Neural cell (in vitro differentiated cells): Measurements from ENCODE around the gene TBC1D32. TPM values are rescaled to one million over a fixed set of nuclear protein-coding genes. Genes with fewer than 3 reads are reported as not detected.
A peak's percentile ranks its signal among the peaks of the same experiment; 100 is the strongest.
"Not testable (repeated sequence)": the region's sequence is repeated elsewhere in the genome, so short reads cannot be mapped to it uniquely, and the experiment has no call there.

Experiments
- H2AFZ ChIP-seq: fragments of 200-600, 300-800 bp; sonication (generic), shearing (Covaris generic); 2 replicates; pipeline ENCODE4 v1.6.0; 2014; ENCODE audit warnings: low read depth, mild to moderate bottlenecking, antibody characterized with exemption, low read length, moderate library complexity
- H3F3A ChIP-seq: fragments of 200-600 bp; shearing (Covaris generic); 2 replicates; pipeline ENCODE4 v1.6.1; 2016; ENCODE audit warnings: mild to moderate bottlenecking, moderate library complexity, mixed read lengths, antibody characterized with exemption, low read length; ENCODE audit not compliant: insufficient read depth, poor library complexity, severe bottlenecking
- H3K27ac ChIP-seq: fragments of 200-600, 300-800 bp; sonication (generic), shearing (Covaris generic); 2 replicates; pipeline ENCODE4 v1.5.1; 2014; ENCODE audit warnings: mild to moderate bottlenecking, low read length, moderate library complexity
- H3K27me3 ChIP-seq: fragments of 300-800, 200-600 bp; sonication (generic), shearing (Covaris generic); 2 replicates; pipeline ENCODE4 v1.6.0; 2014; ENCODE audit warnings: mild to moderate bottlenecking, low read depth, low read length, moderate library complexity; ENCODE audit not compliant: insufficient read depth
- H3K36me3 ChIP-seq: fragments of 300-800, 200-600 bp; sonication (generic), shearing (Covaris generic); 2 replicates; pipeline ENCODE4 v1.5.1; 2014; ENCODE audit warnings: mild to moderate bottlenecking, antibody characterized with exemption, low read length, moderate library complexity; ENCODE audit not compliant: insufficient read depth
- H3K4me2 ChIP-seq: fragments of 300-800, 200-600 bp; sonication (generic), shearing (Covaris generic); 2 replicates; pipeline ENCODE4 v1.6.0; 2014; ENCODE audit warnings: mild to moderate bottlenecking, low read length
- H3K4me3 ChIP-seq: fragments of 300-800, 200-600 bp; sonication (generic), shearing (Covaris generic); 2 replicates; pipeline ENCODE4 v1.5.1; 2014; ENCODE audit warnings: mild to moderate bottlenecking, low read length, moderate library complexity
- H3K79me2 ChIP-seq: fragments of 200-600 bp; shearing (Covaris generic); replicated peaks from 2 replicates; pipeline ENCODE4 v1.6.0; 2014; ENCODE audit warnings: mild to moderate bottlenecking, low read length, moderate library complexity; ENCODE audit not compliant: insufficient read depth
- H3K9ac ChIP-seq: fragments of 300-800, 200-600 bp; sonication (generic), shearing (Covaris generic); 2 replicates; pipeline ENCODE4 v1.6.1; 2016; ENCODE audit warnings: mild to moderate bottlenecking, low read length, mixed read lengths
- H3K9me2 ChIP-seq: fragments of 200-600 bp; shearing (Covaris generic); 2 replicates; pipeline ENCODE4 v1.6.1; 2016; ENCODE audit warnings: mild to moderate bottlenecking, low read length, mixed read lengths; ENCODE audit not compliant: insufficient read depth
- H3K9me3 ChIP-seq: fragments of 200-600, 300-800 bp; sonication (generic), shearing (Covaris generic); 2 replicates; pipeline ENCODE4 v1.6.1; 2016; ENCODE audit warnings: mild to moderate bottlenecking, mixed run types, low read length, moderate library complexity, mixed read lengths
- H4K20me1 ChIP-seq: fragments of 200-600 bp; shearing (Covaris generic); 2 replicates; pipeline ENCODE4 v1.6.1; 2016; ENCODE audit warnings: mild to moderate bottlenecking, mixed run types; ENCODE audit not compliant: insufficient read depth
- EP300 ChIP-seq: fragments of 450-650 bp; conservative IDR thresholded peaks from 2 replicates; pipeline ENCODE4 v1.6.1; 2014; ENCODE audit warnings: antibody characterized with exemption, mild to moderate bottlenecking, moderate library complexity; ENCODE audit not compliant: poor library complexity, severe bottlenecking
- EZH2 ChIP-seq: fragments of 200-600, 300-800 bp; shearing (Covaris generic), sonication (generic); IDR thresholded peaks from 2 replicates; pipeline ENCODE4 v1.6.1; 2014; ENCODE audit warnings: antibody characterized with exemption, low read length, borderline replicate concordance, mild to moderate bottlenecking; ENCODE audit not compliant: insufficient read depth, poor library complexity, severe bottlenecking
- MXI1 ChIP-seq: fragments of 450-650 bp; conservative IDR thresholded peaks from 2 replicates; pipeline ENCODE4 v1.6.1; 2014; ENCODE audit warnings: antibody characterized with exemption, mild to moderate bottlenecking; ENCODE audit not compliant: poor library complexity, severe bottlenecking
- POLR2AphosphoS5 ChIP-seq: IDR thresholded peaks from 2 replicates; pipeline ENCODE4 v1.6.1; 2012
- RAD21 ChIP-seq: fragments of 450-650 bp; conservative IDR thresholded peaks from 2 replicates; pipeline ENCODE4 v1.6.1; 2014; ENCODE audit warnings: antibody characterized with exemption, mild to moderate bottlenecking, moderate library complexity
- REST ChIP-seq: IDR thresholded peaks from 2 replicates; pipeline ENCODE4 v1.6.1; 2012; ENCODE audit warnings: borderline replicate concordance
- SMC3 ChIP-seq: fragments of 450-650 bp; conservative IDR thresholded peaks from 2 replicates; pipeline ENCODE4 v1.6.1; 2014; ENCODE audit warnings: antibody characterized with exemption, mild to moderate bottlenecking, moderate library complexity; ENCODE audit not compliant: poor library complexity
- TAF1 ChIP-seq: IDR thresholded peaks from 2 replicates; pipeline ENCODE4 v1.6.1; 2012; ENCODE audit warnings: low read depth
- polyA plus RNA-seq: library from polyadenylated mRNA; depleted of rRNA; stranded (reverse); fragments of >200 nt; gene quantifications from 2 replicates; pipeline ENCODE4 v1.2.3, GENCODE V29; 2014
- TF ChIP-seq, protein P1 (sequence below): fragments of 450-650 bp; IDR thresholded peaks from 2 replicates; pipeline ENCODE4 v1.5.1; 2014; ENCODE audit warnings: antibody characterized with exemption, mild to moderate bottlenecking, moderate library complexity; ENCODE audit not compliant: poor library complexity, severe bottlenecking

The TBC1D32 gene
- polyA plus RNA-seq, 1 donor from 2014 or later, result 33.2 TPM

DNA sequence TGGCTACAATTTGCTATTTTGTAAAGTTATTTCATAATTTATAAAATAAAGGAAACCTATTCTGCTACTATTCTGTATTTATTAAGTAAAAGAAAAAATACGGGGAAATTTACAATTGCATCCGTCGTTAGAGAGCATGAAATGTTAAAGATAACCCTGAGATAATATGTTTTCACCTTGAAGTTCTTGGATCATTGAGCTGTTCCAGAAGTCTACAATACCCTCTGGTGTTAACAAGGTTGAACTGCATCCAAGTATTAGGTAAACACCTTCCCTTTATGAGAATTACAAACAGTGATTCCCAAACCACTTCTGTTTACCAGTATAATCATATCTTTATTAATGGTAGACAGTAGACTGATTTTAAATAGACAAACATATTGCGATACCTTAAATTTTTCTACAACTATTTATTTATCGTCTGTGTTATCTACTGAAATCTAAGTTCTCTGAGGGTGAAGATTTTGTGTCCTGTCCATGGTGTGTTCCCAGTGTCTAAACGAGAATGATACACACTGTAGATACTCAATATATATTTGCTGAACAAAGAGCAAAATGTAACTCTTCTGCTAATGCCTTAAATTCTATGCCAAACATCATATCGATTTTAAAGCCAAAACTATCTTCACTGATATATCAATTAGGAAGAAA is 28.2 kb downstream of the TBC1D32 start:
- Histone ChIP-seq H3K9ac (no peak overlapping the region), H3K79me2 (no peaks in the 10 kb centered on the region), H4K20me1 (no peaks in the 10 kb centered on the region), H3K4me2 (no peak overlapping the region), H3K9me2 (no peaks in the 10 kb centered on the region), H3K27me3 (no peaks in the 10 kb centered on the region), H3K36me3 (no peaks in the 10 kb centered on the region), H2AFZ (no peak overlapping the region), H3K9me3 (no peaks in the 10 kb centered on the region), H3F3A (no peaks in the 10 kb centered on the region), H3K27ac (no peak overlapping the region), H3K4me3 (no peak overlapping the region)
- TF ChIP-seq SMC3, result peak; percentile 94
- peak; percentile 90 for TF ChIP-seq RAD21
- TF ChIP-seq, protein P1, sequence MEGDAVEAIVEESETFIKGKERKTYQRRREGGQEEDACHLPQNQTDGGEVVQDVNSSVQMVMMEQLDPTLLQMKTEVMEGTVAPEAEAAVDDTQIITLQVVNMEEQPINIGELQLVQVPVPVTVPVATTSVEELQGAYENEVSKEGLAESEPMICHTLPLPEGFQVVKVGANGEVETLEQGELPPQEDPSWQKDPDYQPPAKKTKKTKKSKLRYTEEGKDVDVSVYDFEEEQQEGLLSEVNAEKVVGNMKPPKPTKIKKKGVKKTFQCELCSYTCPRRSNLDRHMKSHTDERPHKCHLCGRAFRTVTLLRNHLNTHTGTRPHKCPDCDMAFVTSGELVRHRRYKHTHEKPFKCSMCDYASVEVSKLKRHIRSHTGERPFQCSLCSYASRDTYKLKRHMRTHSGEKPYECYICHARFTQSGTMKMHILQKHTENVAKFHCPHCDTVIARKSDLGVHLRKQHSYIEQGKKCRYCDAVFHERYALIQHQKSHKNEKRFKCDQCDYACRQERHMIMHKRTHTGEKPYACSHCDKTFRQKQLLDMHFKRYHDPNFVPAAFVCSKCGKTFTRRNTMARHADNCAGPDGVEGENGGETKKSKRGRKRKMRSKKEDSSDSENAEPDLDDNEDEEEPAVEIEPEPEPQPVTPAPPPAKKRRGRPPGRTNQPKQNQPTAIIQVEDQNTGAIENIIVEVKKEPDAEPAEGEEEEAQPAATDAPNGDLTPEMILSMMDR, result peak; percentile 85
- TF ChIP-seq EZH2, result no peak
- TF ChIP-seq TAF1, result no peak

DNA sequence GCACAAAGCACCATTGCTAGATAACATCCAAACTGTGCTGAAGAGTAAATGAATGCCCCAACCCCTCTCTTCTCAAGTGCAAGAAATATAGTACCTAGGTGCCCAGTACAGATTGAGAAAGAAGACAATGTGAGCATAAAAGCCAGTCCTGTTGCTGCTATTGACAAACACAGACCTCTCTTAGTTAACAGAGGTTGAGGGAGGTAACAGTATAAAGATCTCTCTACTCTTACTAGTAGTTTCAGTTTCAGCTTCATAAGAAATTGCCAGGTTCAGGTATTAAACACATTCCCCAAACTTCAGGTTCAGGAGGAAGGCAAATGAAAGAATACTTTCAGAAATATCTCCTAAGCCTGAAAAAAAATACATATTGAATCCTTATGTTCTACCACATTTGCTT is 31.4 kb downstream of the TBC1D32 start:
- TF ChIP-seq SMC3, result no peak
- Histone ChIP-seq H3K9ac (no peak overlapping the region), H3K27me3 (no peaks in the 10 kb centered on the region)

DNA sequence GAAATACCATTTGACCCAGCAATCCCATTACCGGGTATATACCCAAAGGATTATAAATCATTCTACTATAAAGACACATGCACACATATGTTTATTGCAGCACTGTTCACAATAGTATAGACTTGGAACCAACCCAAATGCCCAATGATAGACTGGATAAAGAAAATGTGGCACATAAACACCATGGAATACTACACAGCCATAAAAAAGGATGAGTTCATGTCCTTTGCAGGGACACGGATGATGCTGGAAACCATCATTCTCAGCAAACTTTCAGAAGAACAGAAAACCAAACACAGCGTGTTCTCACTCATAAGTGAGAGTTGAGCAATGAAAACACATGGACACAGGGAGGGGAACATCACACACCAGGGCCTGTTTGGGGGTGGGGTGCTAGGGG is 33.1 kb downstream of the TBC1D32 start:
- not testable (repeated sequence) for H3K79me2 ChIP-seq, H4K20me1 ChIP-seq, H3K27me3 ChIP-seq, H3K9me3 ChIP-seq, H3K9me2 ChIP-seq, H3K27ac ChIP-seq, H2AFZ ChIP-seq, H3K36me3 ChIP-seq, H3K4me2 ChIP-seq, H3K4me3 ChIP-seq, H3K9ac ChIP-seq, H3F3A ChIP-seq

More for the DNA sequence above, 31.4 kb downstream of the TBC1D32 start:
- Histone ChIP-seq H3K9me3 (no peaks in the 10 kb centered on the region), H3K27ac (no peak overlapping the region), H3K4me3 (no peak overlapping the region), H3K9me2 (no peaks in the 10 kb centered on the region), H3K79me2 (no peaks in the 10 kb centered on the region), H3K4me2 (no peak overlapping the region), H2AFZ (no peak overlapping the region), H3F3A (no peaks in the 10 kb centered on the region), H4K20me1 (no peaks in the 10 kb centered on the region), H3K36me3 (no peaks in the 10 kb centered on the region)

DNA sequence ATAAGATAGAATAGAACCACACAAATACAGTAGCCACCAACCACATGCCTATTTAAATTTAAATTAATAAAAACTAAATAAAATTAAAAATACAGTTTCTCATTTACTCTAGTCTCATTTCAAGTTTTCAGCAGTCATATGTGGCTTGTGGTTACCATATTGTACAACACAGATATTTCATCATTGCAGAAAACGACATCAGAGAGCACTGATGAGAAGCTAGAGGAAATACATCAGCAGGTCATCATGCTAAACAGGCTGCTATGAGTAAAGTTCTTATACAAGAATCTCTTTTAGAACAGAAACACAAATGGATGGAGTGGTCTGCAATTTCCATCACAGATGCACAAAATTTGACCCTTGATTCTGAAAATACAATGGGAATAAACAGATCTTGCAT is 36.6 kb downstream of the TBC1D32 start:
- no peaks in the 10 kb centered on the region for H3F3A ChIP-seq
- H3K9ac ChIP-seq, result no peak overlapping the region
- no peak overlapping the region for H3K27ac ChIP-seq
- no peaks in the 10 kb centered on the region for H3K9me3 ChIP-seq
- no peaks in the 10 kb centered on the region for H3K36me3 ChIP-seq
- no peaks in the 10 kb centered on the region for H3K79me2 ChIP-seq
- TF ChIP-seq POLR2AphosphoS5, result no peak
- TF ChIP-seq SMC3, result no peak
- TF ChIP-seq MXI1, result no peak
- no peak for TF ChIP-seq REST
- TF ChIP-seq, protein P1, result no peak
- no peak for TF ChIP-seq EZH2
- TF ChIP-seq RAD21, result no peak
- TF ChIP-seq EP300, result no peak
- H3K9me2 ChIP-seq, result no peaks in the 10 kb centered on the region
- no peak overlapping the region for H3K4me2 ChIP-seq
- H3K4me3 ChIP-seq, result no peak overlapping the region
- no peaks in the 10 kb centered on the region for H4K20me1 ChIP-seq
- no peak overlapping the region for H2AFZ ChIP-seq
- no peaks in the 10 kb centered on the region for H3K27me3 ChIP-seq
